Right hindlimb (tissue), 1 donor: Measurements from ENCODE around the gene CASK.

Source experiments
- DNase-seq: peaks from one replicate; pipeline ENCODE4 v3.0.0-alpha.2; 2018

CASK gene, protein sequence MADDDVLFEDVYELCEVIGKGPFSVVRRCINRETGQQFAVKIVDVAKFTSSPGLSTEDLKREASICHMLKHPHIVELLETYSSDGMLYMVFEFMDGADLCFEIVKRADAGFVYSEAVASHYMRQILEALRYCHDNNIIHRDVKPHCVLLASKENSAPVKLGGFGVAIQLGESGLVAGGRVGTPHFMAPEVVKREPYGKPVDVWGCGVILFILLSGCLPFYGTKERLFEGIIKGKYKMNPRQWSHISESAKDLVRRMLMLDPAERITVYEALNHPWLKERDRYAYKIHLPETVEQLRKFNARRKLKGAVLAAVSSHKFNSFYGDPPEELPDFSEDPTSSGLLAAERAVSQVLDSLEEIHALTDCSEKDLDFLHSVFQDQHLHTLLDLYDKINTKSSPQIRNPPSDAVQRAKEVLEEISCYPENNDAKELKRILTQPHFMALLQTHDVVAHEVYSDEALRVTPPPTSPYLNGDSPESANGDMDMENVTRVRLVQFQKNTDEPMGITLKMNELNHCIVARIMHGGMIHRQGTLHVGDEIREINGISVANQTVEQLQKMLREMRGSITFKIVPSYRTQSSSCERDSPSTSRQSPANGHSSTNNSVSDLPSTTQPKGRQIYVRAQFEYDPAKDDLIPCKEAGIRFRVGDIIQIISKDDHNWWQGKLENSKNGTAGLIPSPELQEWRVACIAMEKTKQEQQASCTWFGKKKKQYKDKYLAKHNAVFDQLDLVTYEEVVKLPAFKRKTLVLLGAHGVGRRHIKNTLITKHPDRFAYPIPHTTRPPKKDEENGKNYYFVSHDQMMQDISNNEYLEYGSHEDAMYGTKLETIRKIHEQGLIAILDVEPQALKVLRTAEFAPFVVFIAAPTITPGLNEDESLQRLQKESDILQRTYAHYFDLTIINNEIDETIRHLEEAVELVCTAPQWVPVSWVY

DNA sequence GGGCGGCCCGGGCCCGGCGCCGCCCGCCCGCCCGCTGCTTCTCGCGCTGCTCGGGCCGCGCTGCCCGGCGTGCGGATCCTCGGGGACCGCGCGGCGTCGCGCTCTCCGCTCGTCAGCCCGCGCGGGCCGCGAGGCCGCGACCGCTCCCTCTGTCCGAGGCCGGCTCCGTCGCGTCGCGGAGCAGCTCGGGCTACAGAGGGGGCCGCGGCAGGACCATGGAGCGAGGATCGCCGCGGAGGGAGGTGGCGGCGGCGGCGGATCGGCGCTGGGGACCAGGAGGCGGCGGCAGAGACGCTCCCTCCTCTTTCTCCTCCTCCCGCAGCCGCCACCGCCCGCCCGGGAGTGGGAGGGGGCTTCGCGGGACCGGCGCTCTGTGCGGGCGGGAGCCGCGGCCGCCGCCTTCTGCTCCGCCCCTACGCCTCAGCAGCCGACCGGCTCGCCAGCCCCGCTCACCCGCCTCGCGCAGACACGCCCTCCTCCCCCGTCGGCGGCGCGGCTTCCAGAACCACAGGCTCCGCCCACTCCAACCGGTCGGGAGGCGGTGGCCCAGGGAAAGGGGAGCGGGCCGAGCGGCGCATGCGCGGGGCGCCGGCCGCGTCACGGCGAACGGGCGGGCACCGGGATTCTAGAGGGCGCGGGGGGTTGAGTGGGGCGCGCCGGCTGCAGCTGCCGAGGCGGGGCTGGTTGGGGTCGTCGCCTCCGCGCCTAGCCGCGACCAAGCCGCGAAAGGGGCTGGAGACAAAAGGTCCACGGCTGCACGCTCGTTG is at the start of gene CASK:
Gene CASK, minus strand, starts transcription at position 344 of the 767 bp plus-strand sequence. CDS start 566 bp downstream, outside the sequence.
- peak; percentile 96 for DNase-seq

DNA sequence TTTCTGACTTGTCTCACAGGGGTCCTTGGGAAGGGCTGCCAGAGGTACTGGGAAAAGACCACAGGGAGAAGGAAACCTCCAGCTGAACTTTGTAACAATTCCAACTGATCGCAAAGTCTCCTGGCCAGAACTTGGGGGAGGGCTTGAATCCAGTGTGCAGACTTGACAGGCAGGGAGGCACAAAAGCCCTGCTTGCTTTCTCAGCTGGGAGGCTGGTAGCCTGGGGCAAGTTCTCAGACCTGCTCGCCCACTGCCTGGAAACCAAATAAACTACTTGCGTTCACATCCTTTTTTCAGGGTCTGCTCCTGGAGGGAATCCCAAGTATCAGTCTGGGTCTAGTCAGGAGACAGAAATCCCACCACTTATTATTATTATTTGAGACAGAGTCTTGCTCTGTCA is 48.0 kb upstream of the CASK start:
- DNase-seq = no peak

DNA sequence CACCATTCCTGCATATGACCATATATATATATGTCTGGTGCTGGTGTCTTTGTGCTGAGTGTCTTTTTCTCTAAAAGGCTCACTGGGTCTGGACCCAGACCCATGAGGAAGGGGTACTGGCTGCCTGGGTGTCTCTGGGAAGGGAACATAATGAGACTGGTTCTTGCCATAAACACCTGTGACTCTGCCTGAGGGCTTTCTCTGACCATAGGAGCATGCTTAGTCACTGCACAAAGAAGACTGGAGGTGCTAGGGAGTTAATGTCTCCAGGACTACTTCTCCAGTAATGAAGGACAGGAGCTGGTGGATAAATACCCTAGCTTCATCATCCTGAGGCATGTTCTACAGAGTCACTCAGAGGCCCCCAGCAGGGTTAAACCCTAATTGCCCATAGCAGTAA is 47.1 kb upstream of the CASK start:
- no peak for DNase-seq

DNA sequence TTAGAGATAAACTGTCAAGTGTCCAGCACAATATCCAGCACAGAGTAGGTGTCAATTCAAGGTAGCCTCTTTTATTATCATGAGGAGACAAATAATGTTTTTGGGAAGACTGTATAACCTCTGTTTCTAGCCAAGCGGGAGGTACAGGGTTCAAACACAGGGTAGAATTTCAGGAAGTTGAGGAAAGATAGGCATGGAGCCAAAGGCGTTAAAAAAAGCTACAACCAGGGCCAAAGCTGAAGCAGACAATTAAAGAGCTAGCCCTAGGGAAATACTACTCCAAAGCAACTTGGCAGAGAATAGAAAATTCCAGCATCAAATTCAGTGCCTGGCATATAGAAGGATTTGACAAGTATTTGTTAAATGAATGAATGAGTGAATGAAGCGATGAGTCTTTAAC is 40.0 kb upstream of the CASK start:
- DNase-seq = no peak

DNA sequence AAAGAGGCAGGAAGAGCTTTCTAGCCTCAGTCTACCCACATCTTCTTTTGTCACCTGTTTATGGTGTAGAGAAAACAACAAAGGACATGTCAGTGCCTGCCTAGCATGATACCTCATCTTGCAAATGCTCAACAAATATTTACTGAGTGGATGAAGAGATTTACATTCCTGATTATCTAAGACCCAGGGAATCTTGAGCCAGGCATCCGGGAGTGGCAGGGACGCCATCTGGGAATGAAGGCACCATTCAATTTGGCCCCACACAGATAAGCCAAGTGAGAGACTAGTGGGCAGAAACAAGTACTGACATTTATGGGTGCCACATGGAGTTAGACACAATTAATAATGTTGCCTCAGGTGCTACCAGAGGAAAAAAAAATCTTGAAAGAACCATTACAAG is 36.8 kb upstream of the CASK start:
- no peak for DNase-seq

DNA sequence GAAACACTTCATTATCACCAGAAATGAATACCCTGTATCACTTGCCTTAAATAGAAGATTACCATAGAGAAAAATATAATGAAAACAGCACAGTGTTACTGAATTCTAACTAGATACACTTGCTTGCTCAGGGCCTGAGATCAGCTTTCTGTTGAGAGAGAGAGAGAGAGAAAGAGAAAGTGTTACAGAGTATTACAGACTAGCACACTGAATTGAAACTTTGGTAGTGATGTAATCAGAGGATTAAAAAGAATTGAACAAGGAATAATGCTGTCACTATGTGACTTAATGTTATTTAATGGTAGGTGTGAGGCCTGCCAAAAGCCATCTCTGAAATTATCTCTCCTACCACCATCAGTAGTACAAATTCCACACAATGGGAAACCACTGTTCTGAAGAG is 35.5 kb upstream of the CASK start:
- DNase-seq = no peak

DNA sequence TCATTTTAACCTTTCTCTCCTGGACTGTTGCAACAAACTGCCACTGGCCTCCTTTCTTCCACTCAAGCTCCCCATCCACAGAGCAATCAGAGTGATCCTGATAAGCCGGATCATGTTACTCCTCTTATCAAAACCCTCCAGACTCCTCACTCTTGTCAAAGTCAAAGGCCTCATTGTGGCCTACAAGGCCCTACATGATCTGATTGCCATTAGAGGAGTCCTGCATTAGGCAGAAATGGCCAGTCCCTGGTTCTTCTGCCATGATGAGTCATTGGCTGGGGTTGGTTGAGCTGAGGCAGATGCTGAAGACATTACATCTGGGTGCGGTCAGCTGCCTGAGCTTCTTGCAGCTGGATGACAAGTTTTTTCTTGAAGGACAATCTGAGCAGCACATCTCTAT is 32.7 kb upstream of the CASK start:
- DNase-seq = no peak

DNA sequence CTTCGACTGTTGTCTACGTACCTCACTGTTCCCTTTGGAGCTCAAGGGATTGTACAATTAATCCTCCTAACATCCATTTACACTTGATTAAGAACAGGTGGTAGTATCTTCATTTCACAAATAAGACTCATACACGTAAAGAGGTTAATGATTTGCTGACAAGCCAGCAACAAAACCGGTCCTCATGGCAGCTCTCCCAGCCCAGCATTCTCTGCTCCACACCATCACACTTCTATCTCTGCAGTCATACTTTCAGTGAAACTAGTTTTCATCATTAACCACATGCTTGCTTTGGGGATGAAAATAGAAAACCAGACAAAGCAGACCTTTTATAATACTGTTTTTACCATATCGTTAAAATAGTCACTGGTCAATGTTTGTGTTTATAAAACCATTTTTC is 28.7 kb upstream of the CASK start:
- no peak for DNase-seq

DNA sequence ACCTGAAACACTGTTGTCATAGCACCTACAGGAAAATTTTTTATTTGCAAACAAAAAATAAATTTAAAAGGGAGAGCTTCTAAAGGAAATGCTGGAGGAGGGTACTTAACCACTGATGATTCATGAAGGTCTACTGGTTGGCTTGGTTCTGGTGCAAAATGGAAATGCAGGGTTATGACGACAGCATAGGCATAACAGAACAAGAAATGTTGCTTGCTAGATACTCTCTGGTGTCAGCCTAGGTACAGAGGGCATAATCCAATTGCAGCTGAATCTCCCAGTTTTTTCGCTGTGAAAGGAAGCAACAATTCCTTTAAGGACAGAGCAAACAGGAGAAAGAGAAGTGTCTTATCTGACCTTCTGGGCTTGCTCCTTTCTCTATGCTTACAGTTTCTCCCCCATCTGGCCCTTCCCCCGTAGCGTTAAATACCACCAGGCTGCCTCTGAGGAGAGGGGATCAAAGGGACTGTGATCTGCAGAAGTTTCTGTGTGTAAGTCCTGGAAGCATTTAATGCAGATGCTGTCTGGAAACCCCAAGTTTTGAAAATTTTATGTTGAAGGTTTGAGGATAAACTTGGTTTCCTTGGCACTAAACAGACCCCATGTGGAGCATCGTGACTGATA is 23.7 kb upstream of the CASK start:
- no peak for DNase-seq

DNA sequence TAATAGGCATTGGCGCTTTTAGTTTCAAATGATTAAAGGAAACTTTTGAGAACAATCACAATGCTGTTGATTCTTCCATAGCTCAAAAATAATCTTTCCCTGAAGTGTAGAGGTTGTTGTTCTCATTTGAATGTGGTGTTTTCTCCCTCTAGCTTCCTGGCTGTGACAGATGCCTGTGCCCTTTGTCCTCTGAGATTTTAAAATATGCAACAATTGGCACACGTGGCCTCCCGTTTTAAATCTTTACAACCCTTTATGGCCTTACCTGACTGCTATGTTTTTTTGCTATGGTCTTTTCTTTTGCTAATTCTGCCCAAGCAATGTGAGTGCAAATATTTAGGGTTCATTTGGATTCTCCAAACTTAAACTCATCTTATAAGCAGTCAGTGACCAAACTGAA is 22.9 kb upstream of the CASK start:
- no peak for DNase-seq

DNA sequence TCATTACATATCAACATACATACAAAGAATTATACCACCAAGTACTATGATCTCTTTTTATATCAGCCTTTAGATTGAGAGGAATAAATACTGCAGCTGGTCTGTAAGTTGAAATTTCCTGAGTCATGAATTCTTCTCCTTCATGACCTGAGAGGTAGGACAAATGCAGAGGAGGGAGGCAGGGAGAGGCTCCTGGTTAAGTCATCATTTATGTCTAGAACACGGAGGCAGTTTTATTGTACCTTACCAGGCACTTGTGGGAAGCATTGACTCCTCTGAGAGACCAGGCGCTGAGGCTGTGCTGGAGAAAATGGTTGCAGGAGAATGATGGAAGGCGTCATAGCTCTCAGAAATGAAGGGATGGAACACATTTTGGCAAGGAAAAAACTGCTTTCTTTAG is 12.5 kb upstream of the CASK start:
- no peak for DNase-seq

DNA sequence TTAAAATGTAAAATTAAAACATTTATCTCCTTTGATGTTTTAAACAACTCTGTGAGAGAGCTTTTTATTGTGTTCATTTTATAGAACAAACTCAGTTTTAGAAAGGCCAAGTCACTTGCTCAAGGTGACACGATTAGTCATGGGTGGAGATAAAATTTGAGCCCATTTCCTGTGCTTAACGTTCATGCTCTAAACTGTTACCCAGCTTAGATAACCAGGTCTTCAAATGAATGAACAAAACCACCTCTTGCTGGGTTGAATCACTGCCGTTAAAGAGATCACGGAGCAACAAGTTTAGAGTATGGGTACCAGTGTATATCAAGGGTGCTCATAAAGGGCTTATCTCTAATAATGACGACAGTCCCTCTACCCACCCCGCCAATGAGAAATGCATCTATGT is 10.2 kb upstream of the CASK start:
- no peak for DNase-seq

DNA sequence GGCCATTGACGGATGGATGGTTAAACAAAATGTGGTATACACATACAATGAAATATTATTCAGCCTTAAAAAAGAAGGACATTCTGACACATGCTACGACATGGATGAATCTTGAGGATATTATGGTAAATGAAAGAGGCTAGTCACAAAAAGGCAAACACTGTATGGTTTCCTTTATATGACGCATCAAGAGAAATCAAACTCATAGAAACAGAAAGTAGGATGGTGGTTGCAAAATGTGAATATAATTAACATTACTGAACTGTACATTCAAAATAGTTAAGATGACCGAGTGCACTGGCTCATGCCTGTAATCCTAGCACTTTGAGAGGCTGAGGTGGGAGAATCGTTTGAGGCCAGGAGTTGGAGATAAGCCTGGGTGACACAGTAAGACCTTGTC is 9.5 kb upstream of the CASK start:
- no peak for DNase-seq

DNA sequence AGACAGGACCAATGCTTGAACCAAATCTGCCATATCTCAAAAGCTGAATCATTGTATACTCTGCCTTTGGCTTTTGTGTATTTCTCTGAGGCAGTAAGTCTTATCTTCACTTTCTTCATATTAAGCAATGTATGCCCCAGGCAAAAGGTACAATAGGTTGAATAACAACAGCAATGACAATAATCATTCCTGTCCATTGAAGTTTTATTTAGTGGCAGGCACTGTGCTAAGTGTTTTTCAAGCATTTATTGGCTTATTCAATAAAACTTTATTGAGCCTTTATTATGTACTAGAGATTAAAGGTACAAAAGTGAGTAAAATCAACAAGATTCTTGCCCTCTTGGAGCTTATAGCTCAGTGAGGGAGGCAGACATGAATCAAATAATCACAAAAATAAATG is 8.2 kb upstream of the CASK start:
- DNase-seq = no peak

DNA sequence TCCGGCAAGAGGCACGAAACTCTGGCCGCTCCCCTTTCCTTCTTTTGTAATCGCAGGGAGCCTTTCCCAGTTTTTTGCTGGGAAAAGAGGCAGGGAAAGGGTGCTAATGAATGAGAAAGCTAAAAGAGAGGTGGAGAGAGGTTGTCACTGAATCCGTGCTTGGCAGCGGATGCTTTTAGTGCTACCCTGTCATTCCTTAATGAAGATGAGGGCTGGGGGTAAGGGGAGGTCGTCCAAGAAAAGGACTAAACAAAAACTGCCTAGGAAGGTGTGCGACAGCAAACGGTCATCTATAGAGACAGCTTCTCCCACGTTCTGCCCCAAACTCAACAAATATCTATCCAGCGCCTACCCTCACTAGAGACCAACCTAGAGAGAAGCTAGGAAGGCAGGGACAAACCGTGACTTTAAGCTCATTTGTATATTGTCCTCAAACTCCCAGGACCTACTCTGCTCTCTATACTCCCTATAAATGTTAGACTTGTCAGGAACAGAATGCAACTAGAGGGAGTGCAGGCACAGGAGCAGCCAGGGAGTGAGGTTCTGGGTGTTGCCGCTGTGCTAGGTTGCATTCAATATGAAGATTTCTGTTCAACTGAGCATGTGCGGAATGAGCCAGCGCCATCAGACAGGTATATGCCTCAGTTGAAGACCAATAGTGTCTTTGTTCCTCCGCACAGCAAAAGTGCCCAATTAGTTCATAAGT is 777 bp upstream of the CASK start:
- peak; percentile 35 for DNase-seq

DNA sequence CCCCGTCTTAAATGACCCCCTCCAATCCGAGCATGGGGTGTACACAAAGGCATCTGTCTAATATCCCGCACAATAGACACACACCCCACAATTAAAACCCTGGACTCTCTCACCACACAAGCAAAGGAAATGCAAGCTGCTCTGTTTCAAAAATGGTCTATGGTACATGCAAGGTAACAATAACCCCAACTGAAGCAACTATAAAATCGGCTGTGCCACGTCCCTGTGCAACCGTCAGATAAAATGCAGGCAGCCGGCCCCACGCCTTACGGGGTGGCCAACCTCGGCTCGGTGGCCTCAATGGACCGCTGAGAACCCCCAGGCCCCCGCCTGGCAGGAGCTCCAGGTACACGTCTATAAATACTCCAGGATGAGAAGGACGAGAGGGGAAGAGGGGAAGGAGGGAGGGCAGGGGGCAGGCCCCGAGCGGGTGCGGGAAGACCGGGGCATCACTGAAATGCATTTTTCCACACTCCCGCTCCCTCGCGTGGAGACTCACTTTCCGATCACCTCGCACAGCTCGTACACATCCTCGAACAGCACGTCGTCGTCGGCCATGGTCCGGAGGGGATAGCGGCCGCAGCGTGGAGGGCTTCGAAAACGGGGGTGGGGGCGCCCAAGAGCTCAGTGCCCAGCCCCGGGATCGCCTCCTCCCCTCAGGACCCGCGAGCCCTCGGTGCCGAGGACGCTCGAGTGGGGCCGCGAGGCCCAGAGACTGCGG is 763 bp downstream of the CASK start:
- peak; percentile 52 for DNase-seq

DNA sequence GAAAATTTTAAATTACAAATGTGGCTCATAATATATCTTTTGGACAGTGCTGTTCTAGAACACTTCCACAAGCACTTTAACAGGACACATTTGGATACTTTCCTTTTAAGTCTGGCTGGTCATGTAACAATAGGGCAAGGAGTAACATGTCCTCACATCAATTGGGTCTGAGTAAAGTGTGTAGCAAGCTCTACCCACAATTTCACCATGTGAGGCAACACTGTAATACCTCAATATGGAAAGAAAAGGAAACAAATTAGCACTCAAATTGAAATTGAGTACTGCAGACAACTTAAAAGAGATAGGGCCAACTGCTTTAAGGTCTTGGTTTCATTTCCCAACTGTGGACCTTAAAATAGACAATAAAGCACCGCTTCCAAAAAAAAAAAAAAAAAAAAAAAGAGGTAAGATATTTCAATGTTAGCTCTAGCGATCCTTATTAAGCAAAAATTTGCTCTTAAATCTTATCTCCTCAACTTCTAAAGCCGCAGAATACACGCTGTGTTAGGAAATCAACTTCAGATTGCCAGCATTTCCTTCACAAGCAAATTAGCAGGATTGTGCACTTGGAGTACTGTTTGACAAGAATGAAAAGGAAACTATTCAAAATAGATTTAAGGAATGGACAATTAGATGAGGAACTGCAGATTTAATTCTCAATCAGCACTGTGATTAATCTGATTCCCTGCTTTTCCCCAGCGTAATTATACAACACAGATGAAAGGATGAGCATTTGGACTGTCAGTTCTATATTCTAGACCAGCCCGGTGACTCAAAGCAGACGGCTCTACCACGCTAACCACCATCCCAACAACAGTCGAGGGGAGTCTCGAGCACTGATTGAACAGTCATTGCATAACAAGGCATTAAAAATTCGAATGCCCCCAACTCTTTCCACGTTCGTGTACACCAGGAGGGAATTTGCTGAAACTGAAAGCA is 1.6 kb downstream of the CASK start:
- peak; percentile 18 for DNase-seq

DNA sequence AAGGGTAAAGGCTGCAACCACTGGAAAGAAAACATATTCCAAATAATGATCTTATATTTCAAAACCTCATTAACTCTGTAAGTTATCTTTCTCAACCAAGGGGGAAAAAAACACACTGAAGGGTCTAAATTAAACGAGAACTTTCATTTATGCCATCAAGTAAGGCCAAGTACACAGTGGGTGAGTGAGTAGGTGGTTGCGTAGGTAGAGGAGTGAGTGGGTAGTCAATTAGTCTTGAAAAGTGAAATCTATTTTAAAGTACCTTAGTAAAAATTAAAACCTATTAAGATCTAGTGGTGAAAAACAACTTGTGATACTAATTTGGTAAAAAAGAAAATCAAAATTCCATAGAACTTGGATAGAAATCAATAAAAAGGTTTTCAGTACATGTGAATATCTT is 3.5 kb downstream of the CASK start:
- DNase-seq = no peak

DNA sequence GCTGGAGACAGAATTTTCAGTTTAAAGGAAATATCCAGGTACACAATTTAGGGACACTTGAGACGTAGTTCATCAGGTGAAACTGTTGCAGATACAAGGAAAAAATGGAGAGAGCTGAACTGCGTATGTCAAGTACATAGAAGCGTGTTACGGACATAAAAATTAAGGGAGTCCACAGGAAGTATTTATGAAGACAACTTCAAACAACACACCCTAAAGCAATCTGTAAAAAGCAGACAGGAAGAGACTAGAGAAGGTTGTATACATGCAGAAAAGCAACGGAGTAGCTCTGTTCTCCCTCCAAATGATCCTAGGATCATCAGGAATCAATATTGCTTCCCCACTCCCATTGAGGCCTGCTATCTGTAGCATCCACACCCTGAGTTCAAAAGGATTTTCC is 5.8 kb downstream of the CASK start:
- DNase-seq = no peak

DNA sequence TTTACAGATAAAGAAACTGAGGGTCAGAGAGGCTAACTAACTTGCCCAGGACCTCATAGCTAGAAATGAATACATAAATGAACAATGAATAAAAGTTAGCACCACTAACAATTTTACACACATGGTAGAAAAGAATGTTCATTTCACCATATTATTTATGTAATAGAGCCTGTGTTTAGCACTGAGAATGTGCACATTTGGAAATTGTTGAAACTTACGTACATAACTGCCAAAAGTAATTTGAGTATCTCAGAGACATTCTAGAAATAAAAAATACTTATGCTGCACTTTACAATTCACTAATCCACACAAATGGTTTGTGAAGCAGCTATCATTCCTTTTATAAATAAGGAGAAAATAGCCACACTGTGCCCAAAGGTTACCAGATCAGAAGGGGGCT is 9.9 kb downstream of the CASK start:
- no peak for DNase-seq
